SU-DHL-6 (cell line): ENCODE measurements around the gene PDE4D.

Source experiments
- H2AFZ ChIP-seq: fragments of 200-600 bp; sonication (generic); 2 replicates; pipeline ENCODE4 v1.6.1; 2014; ENCODE audit warnings: low read depth, mild to moderate bottlenecking, moderate library complexity, mixed read lengths, antibody characterized with exemption, low read length; ENCODE audit not compliant: severe bottlenecking
- H3F3A ChIP-seq: fragments of 200-600 bp; shearing (Covaris generic); 2 replicates; pipeline ENCODE4 v1.6.0; 2016; ENCODE audit warnings: antibody characterized with exemption, mild to moderate bottlenecking; ENCODE audit not compliant: insufficient read depth
- H3K27ac ChIP-seq: fragments of 200-600 bp; sonication (generic); 2 replicates; pipeline ENCODE4 v1.5.1; 2016; ENCODE audit warnings: low read depth, mild to moderate bottlenecking, low read length, moderate library complexity, mixed read lengths
- H3K27me3 ChIP-seq: fragments of 200-600 bp; sonication (generic), shearing (Covaris generic); 2 replicates; pipeline ENCODE4 v1.6.0; 2014; ENCODE audit warnings: mild to moderate bottlenecking, low read length
- H3K36me3 ChIP-seq: fragments of 200-600 bp; sonication (generic); 2 replicates; pipeline ENCODE4 v1.6.1; 2014; ENCODE audit warnings: mild to moderate bottlenecking, low read length, mixed read lengths
- H3K4me2 ChIP-seq: fragments of 300-600, 200-600 bp; shearing (Covaris generic), sonication (generic); 2 replicates; pipeline ENCODE4 v1.6.0; 2014; ENCODE audit warnings: low read length, low read depth, mild to moderate bottlenecking; ENCODE audit not compliant: poor library complexity, severe bottlenecking
- H3K4me3 ChIP-seq: fragments of 200-600 bp; sonication (generic); 2 replicates; pipeline ENCODE4 v1.5.1; 2014; ENCODE audit warnings: antibody characterized with exemption, low read length, mild to moderate bottlenecking, mixed read lengths; ENCODE audit not compliant: insufficient read depth, poor library complexity, severe bottlenecking
- H3K79me2 ChIP-seq: fragments of 200-600 bp; sonication (generic); 2 replicates; pipeline ENCODE4 v1.6.1; 2014; ENCODE audit warnings: mild to moderate bottlenecking, low read length, moderate library complexity; ENCODE audit not compliant: insufficient read depth
- H3K9ac ChIP-seq: fragments of 200-600 bp; sonication (generic); 2 replicates; pipeline ENCODE4 v1.7.0; 2014; ENCODE audit warnings: mild to moderate bottlenecking, low read length
- H3K9me2 ChIP-seq: fragments of 200-600 bp; sonication (generic); replicated peaks from 2 replicates; pipeline ENCODE4 v1.6.1; 2014; ENCODE audit warnings: low read length; ENCODE audit not compliant: insufficient read depth
- H3K9me3 ChIP-seq: fragments of 200-600 bp; sonication (generic); 2 replicates; pipeline ENCODE4 v1.6.1; 2014; ENCODE audit warnings: low read length, mixed read lengths; ENCODE audit not compliant: insufficient read depth
- H4K20me1 ChIP-seq: fragments of 200-600 bp; sonication (generic); 2 replicates; pipeline ENCODE4 v1.6.1; 2014; ENCODE audit warnings: low read depth, mild to moderate bottlenecking, antibody characterized with exemption, low read length, moderate library complexity, mixed read lengths
- CTCF ChIP-seq: fragments of 200-600 bp; sonication (generic); IDR thresholded peaks from one replicate; pipeline ENCODE4 v1.5.1; 2017; ENCODE audit warnings: antibody characterized with exemption, mild to moderate bottlenecking, low read length, moderate library complexity; ENCODE audit not compliant: insufficient read depth, poor library complexity, severe bottlenecking
- EZH2phosphoT487 ChIP-seq: fragments of 200-600 bp; sonication (generic), shearing (Covaris generic); conservative IDR thresholded peaks from 2 replicates; pipeline ENCODE4 v1.6.1; 2018; ENCODE audit warnings: mild to moderate bottlenecking, antibody characterized with exemption, low read length, moderate library complexity, mixed read lengths

The PDE4D gene

GRCh38 chr5:59168067-59168466 is 725.5 kb downstream of the PDE4D start:
- Histone ChIP-seq H2AFZ (no peak overlapping the region), H3K9me2 (no peaks in the 10 kb centered on the region), H3K9ac (no peak overlapping the region), H3K9me3 (no peaks in the 10 kb centered on the region), H4K20me1 (no peaks in the 10 kb centered on the region), H3K4me2 (no peak overlapping the region), H3K27ac (no peak overlapping the region), H3K79me2 (no peaks in the 10 kb centered on the region), H3K36me3 (no peaks in the 10 kb centered on the region), H3F3A (no peaks in the 10 kb centered on the region; the same call in 1 of the 2 replicates), H3K4me3 (no peak overlapping the region), H3K27me3 (no peaks in the 10 kb centered on the region)
- TF ChIP-seq CTCF, result no peak
- TF ChIP-seq EZH2phosphoT487, result no peak

- Histone ChIP-seq H3K9ac (no peak overlapping the region), H3K27me3 (no peaks in the 10 kb centered on the region; the same call in 1 of the 2 replicates), H3F3A (no peaks in the 10 kb centered on the region), H2AFZ (no peak overlapping the region), H3K9me3 (no peaks in the 10 kb centered on the region), H3K79me2 (no peaks in the 10 kb centered on the region), H4K20me1 (no peaks in the 10 kb centered on the region), H3K27ac (no peak overlapping the region), H3K4me2 (no peak overlapping the region), H3K9me2 (no peaks in the 10 kb centered on the region), H3K4me3 (no peak overlapping the region), H3K36me3 (no peaks in the 10 kb centered on the region)
- no peak for TF ChIP-seq CTCF
- TF ChIP-seq EZH2phosphoT487, result no peak
Measured at GRCh38 chr5:59164041-59164830, 729.3 kb downstream of the PDE4D start.

GRCh38 chr5:59161221-59162105 is 732.1 kb downstream of the PDE4D start:
- H4K20me1 ChIP-seq, result no peaks in the 10 kb centered on the region
- no peaks in the 10 kb centered on the region for H3K9me2 ChIP-seq
- H3K4me2 ChIP-seq, result peak overlapping the region; percentile 14
- no peak overlapping the region for H3K27ac ChIP-seq
- H3K79me2 ChIP-seq, result no peaks in the 10 kb centered on the region
- H2AFZ ChIP-seq, result peak overlapping the region; percentile 8
- TF ChIP-seq EZH2phosphoT487, result no peak
- no peak for TF ChIP-seq CTCF
- H3F3A ChIP-seq, result no peaks in the 10 kb centered on the region
- H3K36me3 ChIP-seq, result no peaks in the 10 kb centered on the region
- H3K27me3 ChIP-seq, result no peaks in the 10 kb centered on the region; the same call in 1 of the 2 replicates
- H3K4me3 ChIP-seq, result no peak overlapping the region
- H3K9ac ChIP-seq, result no peak overlapping the region
- no peaks in the 10 kb centered on the region for H3K9me3 ChIP-seq
